HG03135 (cell line): ENCODE data around the gene CALN1.

Experiments
- ATAC-seq: cut with Tn5 transposase; IDR thresholded peaks from one replicate; pipeline ENCODE4 v1.9.1; 2021; ENCODE audit warnings: mild to moderate bottlenecking, moderate library complexity; ENCODE audit not compliant: unreplicated experiment

The CALN1 gene

DNA sequence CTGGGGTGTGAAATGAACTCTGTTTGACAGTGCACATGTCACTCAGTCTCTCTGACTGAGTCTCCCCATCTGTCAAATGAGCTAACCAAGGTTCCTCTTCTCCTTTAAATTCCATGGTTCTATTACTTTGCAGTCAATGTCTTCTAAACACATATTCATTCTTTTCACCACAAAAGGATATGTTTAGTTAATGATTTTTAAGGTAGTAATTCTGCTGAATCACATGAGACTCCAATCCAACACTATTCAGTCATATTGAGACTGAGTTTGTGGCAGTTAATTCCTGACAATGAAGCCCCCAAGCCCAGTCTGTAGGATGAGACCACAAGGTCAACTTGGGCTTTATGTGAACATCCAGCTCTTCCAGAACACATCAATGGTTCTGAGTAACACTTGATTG is 85.3 kb downstream of the CALN1 start:
- ATAC-seq = no peak

DNA sequence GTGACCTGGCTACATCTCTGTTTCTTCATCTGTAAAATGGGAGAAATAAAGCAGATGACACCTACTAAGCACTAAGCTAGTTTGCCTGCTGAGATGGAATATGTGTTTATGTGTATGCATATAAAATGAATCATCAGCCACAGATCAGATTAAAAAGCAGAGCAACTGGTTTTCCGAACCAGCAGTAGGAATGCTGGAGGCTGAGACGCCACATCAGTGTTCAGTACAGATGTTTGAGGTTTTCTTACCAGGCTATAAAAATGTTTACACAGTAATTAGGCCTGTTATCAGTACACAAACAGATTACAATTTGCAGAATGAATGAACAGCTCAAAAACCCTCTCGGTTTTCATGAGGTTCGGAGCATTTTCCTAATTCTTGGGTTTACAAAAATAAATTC is 85.8 kb downstream of the CALN1 start:
- no peak for ATAC-seq

DNA sequence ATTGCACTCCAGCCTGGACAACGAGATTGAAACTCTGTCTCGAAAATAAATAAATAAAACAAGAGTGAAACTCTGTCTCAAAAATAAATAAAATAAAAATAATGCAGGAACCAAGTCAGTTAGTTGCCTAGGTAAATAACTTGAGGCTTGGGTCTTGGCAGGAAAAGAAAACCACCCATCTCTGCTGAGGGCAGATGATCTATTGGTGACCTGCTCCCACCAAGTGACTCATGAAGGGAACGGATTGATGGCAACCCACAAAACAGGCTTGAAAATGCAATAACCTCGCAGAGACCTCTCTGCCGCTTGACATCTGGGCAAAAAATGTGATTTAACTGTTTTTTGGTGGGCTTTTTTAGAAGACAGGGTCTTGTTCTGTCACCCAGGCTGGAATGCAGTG is 86.6 kb downstream of the CALN1 start:
- no peak for ATAC-seq

DNA sequence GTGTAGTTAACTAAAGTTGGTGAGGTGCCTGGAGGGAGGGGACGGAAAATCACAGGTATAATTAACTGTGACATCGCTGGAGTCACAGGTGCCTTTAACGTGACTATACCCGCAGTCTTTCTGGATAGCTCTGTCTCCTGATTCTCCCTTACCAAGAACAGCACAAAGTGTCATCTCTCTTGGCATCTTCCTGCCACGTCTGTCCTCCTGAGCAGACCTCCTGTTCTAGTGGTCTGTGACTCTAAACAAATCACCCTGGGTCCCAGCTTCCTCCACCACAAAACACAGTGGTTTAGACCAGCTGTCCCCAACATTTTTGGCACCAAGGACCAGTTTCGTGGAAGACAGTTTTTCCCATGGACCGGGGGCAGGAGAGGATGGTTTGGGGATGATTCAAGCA is 90.5 kb downstream of the CALN1 start:
- no peak for ATAC-seq

- no peak for ATAC-seq
Measured at GRCh38 chr7:72321081-72321480, 91.1 kb downstream of the CALN1 start.

- no peak for ATAC-seq
Measured at GRCh38 chr7:72317341-72317740, 94.8 kb downstream of the CALN1 start.

- ATAC-seq = no peak
Measured at GRCh38 chr7:72316148-72316547, 96.0 kb downstream of the CALN1 start.

GRCh38 chr7:72313906-72314305 is 98.2 kb downstream of the CALN1 start:
- no peak for ATAC-seq

DNA sequence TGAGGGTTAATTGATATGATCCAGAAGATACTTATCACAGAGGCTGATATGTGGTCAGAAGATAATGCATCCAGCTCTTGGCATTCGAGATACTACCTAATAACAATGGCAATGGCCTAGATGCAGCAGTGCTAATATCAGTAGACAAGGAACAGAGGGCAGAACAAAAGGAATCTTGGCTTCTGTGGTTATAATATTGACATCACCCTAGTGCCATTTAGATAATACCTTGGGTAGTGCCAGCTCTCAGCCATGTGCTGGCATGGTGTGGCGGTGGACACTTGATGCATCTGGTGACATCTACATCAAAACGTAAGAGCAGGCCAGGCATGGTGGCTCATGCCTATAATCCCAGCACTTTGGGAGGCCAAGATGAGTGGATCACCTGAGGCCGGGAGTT is 101.8 kb downstream of the CALN1 start:
- ATAC-seq = no peak

DNA sequence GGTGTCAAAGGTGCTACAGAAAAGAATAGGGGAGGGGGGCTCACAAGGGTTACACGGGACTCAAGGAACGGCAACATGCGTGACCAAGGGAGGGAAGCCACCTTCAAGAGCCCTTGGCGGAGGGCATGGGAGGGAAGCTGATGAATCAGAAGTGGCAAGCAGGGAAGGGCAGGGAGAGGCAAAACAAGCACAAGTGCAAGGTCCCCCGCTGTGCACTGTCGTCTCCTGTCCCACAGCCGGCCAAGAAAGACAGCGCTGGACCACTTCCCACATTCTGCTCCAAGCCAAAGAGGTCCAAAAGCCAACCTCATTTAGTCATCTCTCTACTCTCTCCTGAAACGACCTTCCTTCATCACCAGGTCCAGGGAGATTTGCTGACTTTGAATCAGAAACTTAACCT is 102.7 kb downstream of the CALN1 start:
- no peak for ATAC-seq

DNA sequence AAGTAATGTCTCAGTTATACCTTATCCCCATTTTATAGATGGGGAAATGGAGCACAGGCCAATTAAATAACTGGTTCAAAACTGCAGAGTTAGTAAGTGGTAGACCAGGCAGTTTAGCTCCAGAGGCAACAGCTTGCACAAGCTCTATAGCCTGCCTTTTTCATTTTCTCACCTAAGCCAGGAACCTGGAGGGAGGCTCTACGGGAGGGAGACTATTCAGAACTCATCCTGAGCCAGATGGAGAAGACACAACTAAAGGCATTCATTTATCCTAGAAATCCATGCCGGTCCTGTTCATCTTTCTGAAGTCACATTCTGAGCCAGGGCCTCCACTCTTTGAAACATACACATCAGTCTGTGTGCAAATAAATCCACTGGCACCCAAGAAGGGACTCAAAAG is 103.2 kb downstream of the CALN1 start:
- ATAC-seq = no peak

DNA sequence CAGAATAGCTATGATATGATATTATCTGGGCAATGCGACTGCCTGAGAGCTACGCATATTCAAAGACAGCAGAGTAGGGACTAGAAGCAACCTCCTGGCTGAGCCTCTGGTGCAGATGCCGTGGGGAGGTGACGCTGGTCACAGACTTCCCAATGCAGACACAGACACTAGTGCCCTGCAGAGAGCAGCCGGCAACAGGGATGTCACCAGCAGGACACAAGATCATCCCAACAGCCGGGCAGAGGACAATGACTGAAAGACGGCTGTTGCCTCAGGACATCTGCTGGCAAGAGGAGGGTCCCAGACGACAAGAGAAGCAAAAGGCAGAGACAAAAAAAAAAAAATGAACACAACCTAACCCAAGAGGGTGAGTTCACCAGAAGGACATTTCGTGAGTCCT is 104.6 kb downstream of the CALN1 start:
- ATAC-seq = no peak

DNA sequence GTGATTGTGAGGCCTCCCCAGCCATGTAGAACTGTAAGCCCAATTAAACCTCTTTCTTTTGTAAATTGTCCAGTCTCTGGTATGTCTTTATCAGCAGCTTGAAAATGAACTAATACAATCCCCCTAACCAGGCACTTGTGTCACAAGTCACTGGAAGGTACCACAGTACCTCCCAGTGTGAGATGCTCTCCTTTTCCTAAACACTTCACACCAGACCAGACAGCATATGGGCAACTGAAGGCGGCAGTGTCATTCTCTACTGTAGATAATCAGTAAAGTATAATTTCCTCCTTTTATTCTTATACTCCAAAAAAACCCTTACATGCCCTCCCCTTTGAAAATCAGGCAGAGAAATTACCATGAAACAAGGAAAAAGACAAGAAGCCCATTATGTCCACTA is 113.2 kb downstream of the CALN1 start:
- no peak for ATAC-seq

- no peak for ATAC-seq
Measured at GRCh38 chr7:72298091-72298490, 114.0 kb downstream of the CALN1 start.

GRCh38 chr7:72297636-72298035 is 114.5 kb downstream of the CALN1 start:
- ATAC-seq = no peak

- ATAC-seq = no peak
Measured at GRCh38 chr7:72292794-72293193, 119.3 kb downstream of the CALN1 start.

DNA sequence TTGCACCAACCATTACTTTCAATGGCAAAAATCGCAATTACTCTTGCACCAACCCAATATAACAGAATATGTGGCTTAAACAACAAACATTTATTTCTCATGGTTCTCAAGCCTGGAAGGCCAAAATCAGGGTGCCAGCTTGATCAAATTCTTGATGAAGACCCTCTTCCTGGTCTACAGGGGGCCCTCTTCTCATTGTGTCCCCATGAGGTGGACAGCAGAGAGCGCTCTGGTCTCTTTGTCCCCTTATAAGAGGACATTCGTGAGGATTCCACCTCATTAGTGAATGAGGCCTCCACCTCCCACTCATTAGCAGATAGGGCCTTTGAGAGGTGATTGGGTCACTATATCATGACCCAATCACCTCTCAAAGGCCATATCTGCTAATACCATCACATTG is 120.0 kb downstream of the CALN1 start:
- ATAC-seq = no peak

DNA sequence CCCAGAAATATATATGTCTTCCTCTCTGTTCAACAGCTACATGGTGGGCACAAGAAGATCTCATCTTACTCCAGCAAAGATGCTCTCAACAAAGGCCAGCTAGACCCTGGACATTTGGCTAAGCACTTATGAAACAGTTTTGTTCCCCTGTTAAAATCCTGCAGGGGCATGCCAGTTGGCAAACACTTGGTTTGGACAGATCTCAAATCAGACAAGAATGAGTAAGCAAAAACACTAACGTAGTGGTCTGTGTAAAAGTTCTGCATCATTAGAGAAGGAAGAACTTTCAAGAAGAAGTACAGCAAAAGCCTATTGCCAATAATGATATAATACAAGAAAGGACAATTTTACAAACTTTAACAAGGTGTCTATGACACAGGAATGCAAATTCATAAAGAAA is 125.6 kb downstream of the CALN1 start:
- ATAC-seq = no peak

DNA sequence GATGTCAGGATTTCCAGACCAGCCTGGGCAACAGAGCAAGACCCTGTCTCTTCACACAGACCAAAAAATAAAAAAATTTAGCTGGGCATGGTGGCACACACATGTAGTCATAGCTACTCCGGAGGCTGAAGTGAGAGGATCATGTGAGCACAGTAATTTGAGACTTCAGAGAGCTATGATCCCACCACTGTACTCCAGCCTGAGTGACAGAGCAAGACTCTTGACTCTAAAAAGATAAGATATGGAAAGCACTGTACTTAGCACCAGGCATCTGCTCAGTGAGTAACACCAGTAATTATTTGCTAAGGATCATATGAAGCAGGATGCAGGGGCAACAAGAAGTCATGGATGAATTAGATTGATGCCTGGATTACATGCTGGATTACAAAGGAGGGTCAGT is 128.8 kb downstream of the CALN1 start:
- no peak for ATAC-seq

DNA sequence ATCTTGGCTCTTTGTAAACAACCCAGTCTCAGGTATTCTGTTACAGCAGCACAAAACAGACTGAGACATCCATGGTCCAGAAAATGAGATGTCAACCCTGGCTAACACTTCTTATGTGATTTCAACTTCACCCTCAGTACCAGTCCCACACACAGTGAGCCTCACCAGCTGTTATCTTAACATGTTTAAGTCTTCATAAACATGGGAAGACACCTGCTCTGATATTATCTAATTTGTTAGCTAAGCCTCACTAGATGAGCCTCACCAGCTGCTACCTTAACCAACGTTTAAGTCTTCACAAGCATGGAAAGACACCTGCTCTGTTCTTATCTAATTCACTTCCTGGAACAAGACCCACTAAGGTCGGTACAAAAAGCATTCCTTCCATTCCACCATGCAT is 130.8 kb downstream of the CALN1 start:
- ATAC-seq = no peak

DNA sequence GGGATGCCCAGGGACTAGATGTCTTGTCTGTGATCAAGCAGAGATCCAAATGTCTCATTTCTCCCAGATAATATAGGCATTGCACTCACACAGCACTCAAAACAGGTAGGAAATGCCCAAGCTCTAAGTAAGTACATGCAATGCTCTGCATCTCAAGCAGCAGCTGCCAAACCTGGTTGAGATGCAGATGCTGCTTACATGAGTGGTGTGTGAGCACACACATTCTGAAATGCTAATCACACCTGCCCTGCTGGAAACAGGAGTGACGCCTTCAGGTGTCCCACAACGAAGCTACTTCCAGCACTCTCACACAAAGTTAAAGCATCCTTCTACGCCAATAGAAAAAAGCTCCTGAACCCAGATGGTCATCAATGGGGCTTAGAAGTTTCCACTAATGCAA is 132.9 kb downstream of the CALN1 start:
- no peak for ATAC-seq

GRCh38 chr7:72278550-72278949 is 133.6 kb downstream of the CALN1 start:
- ATAC-seq = no peak

DNA sequence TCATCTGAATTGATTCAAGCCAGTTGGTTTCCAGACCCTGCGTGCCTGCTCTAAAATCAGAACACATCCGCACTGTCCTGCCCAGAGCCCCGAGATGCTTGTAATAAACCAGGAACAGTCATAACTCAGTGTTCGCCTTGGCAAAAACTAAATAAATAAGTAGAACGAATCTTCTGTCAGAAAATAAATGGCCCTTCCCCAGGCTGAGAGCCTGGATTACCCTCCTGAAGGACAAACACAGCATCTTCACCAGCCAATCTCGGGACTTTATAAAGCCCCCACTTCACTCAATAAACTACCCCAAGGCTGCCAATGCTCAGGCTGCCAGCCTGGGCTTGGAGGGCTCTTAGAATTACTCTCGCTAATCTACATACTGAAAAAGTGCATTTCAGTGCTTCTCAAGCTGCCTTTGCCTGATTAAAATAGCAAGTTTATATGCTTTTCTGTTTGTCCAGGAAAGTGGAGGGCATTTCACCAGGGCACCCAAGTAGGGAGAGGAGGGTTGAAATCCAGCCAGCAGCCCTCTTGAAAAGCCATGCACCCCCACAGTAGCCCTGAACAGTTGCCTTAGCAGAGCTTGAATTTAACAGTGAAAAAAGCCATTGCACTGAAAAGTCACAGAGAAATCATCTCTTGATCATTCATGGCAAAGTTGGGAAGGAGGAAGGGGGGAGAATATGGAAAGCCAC is 136.6 kb downstream of the CALN1 start:
- no peak for ATAC-seq
